Bronchial epithelial cell (primary cell): ENCODE results near the gene BST2. TPM values are rescaled to one million over a fixed set of nuclear protein-coding genes. Genes with fewer than 3 reads are reported as not detected.

ENCODE experiments used
- DNase-seq: peaks from one replicate; pipeline ENCODE4 v3.0.0-alpha.2; 2010; ENCODE audit warnings: low read depth
- FAIRE-seq: peaks from 2 replicates; lab custom pipeline; 2011; peaks lifted over from hg19 to GRCh38; lab: Jason Lieb, UNC
- H3K27me3 ChIP-seq: 2 replicates; pipeline ENCODE4 v1.5.1; 2011; ENCODE audit warnings: low read length; ENCODE audit not compliant: control insufficient read depth, insufficient read depth
- H3K36me3 ChIP-seq: 2 replicates; pipeline ENCODE4 v1.5.1; 2011; ENCODE audit warnings: low read length; ENCODE audit not compliant: control insufficient read depth, insufficient read depth
- H3K4me3 ChIP-seq: 2 replicates; pipeline ENCODE4 v1.5.1; 2011; ENCODE audit warnings: mild to moderate bottlenecking, low read depth, low read length, control low read depth
- CTCF ChIP-seq: IDR thresholded peaks from 2 replicates; pipeline ENCODE4 v1.5.1; 2011; ENCODE audit warnings: mild to moderate bottlenecking, moderate library complexity, low read length, control low read depth, inconsistent platforms; ENCODE audit not compliant: insufficient read depth, severe bottlenecking
- total RNA-seq: library from RNA; depleted of rRNA; stranded (reverse); fragments of >200 nt; gene quantifications from 2 replicates; pipeline ENCODE4 v1.2.1, GENCODE V29; 2014

The BST2 gene
- total RNA-seq, 1 donor from 2014 or later: 8.7 TPM

GRCh38 chr19:17359905-17360800 is 45.3 kb downstream of the BST2 start:
- H3K36me3 ChIP-seq: no peaks in the 10 kb centered on the region
- DNase-seq: no peak
- FAIRE-seq: no peak
- no peaks in the 10 kb centered on the region for H3K27me3 ChIP-seq
- no peak for TF ChIP-seq CTCF
- H3K4me3 ChIP-seq: no peak overlapping the region

- FAIRE-seq: no peak
- DNase-seq: no peak
- H3K27me3 ChIP-seq: no peaks in the 10 kb centered on the region
- H3K4me3 ChIP-seq: no peak overlapping the region
- no peak for TF ChIP-seq CTCF
- H3K36me3 ChIP-seq: no peaks in the 10 kb centered on the region
Measured at GRCh38 chr19:17358395-17358794, 47.0 kb downstream of the BST2 start.

GRCh38 chr19:17357724-17358123 is 47.7 kb downstream of the BST2 start:
- H3K27me3 ChIP-seq: no peaks in the 10 kb centered on the region
- no peak overlapping the region for H3K4me3 ChIP-seq
- no peak for TF ChIP-seq CTCF
- DNase-seq (no peak), FAIRE-seq (no peak)
- no peaks in the 10 kb centered on the region for H3K36me3 ChIP-seq

GRCh38 chr19:17357078-17357666 is 48.3 kb downstream of the BST2 start:
- FAIRE-seq: no peak
- no peak for DNase-seq

GRCh38 chr19:17353386-17353785 is 52.0 kb downstream of the BST2 start:
- H3K4me3 ChIP-seq: no peak overlapping the region
- FAIRE-seq (no peak), DNase-seq (no peak)
- no peak for TF ChIP-seq CTCF
- H3K36me3 ChIP-seq: no peaks in the 10 kb centered on the region
- no peaks in the 10 kb centered on the region for H3K27me3 ChIP-seq

More at GRCh38 chr19:17357078-17357666, 48.3 kb downstream of the BST2 start:
- no peaks in the 10 kb centered on the region for H3K36me3 ChIP-seq
- H3K27me3 ChIP-seq: no peaks in the 10 kb centered on the region
- no peak overlapping the region for H3K4me3 ChIP-seq
- no peak for TF ChIP-seq CTCF

Other genes with a start within 250 kb of the BST2 start
- 8.3 and 11.8 TPM in 2 replicates for gene USE1, start 190.3 kb downstream of the BST2 start, total RNA-seq
- gene OCEL1, start 179.4 kb downstream of the BST2 start, total RNA-seq: 2.0 and 3.2 TPM in 2 replicates
- 93.8 and 124 TPM in 2 replicates for gene NR2F6, start 159.7 kb downstream of the BST2 start, total RNA-seq
- 0.13 TPM in 1 of 2 replicates, not detected in the other for gene USHBP1, start 140.9 kb downstream of the BST2 start, total RNA-seq
- 45.8 and 60.9 TPM in 2 replicates for gene BABAM1, start 138.2 kb downstream of the BST2 start, total RNA-seq
- 0.38 and 0.53 TPM in 2 replicates for gene ANKLE1, start 123.7 kb downstream of the BST2 start, total RNA-seq
- 6.1 and 9.9 TPM in 2 replicates for gene ABHD8, start 102.2 kb downstream of the BST2 start, total RNA-seq
- gene MRPL34, start 99.8 kb downstream of the BST2 start, total RNA-seq: 23.7 and 24.3 TPM in 2 replicates
- 9.0 and 21.1 TPM in 2 replicates for gene DDA1, start 96.1 kb downstream of the BST2 start, total RNA-seq
- 2.6 and 4.0 TPM in 2 replicates for gene ANO8, start 70.8 kb downstream of the BST2 start, total RNA-seq
- gene GTPBP3, start 68.1 kb downstream of the BST2 start, total RNA-seq: 16.5 and 48.4 TPM in 2 replicates
- not detected in 2 replicates for gene PLVAP, start 28.3 kb downstream of the BST2 start, total RNA-seq
- gene CCDC194, start 11.4 kb downstream of the BST2 start, total RNA-seq: not detected in 2 replicates
- gene MVB12A, start 14.4 kb upstream of the BST2 start, total RNA-seq: 22.9 and 23.8 TPM in 2 replicates
- 0.13 TPM in 1 of 2 replicates, not detected in the other for gene TMEM221, start 43.0 kb upstream of the BST2 start, total RNA-seq
- gene NXNL1, start 55.3 kb upstream of the BST2 start, total RNA-seq: not detected in 2 replicates
- 5.9 and 7.9 TPM in 2 replicates for gene SLC27A1, start 64.9 kb upstream of the BST2 start, total RNA-seq
- 41.1 and 67.2 TPM in 2 replicates for gene PGLS, start 106.0 kb upstream of the BST2 start, total RNA-seq
- 74.2 and 75.1 TPM in 2 replicates for gene COLGALT1, start 150.0 kb upstream of the BST2 start, total RNA-seq